Activated CD4-positive, alpha-beta T cell treated with anti-CD3 and anti-CD28 coated beads, Interleukin-2, amount 50 U/mL, for 4 hours (primary cell): ENCODE results near the gene FERMT3.

Experiments
- DNase-seq, 2 experiments: peaks; one replicate each; pipeline ENCODE4 v3.0.0-alpha.2; 2020

The FERMT3 gene

GRCh38 chr11:64251016-64251752, 44.7 kb downstream of the FERMT3 start, which contains the start of gene PLCB3:
PLCB3 (plus strand) TSS chr11:64251530; CDS start chr11:64251650, 120 bp downstream.
- peak in 1 of 2 experiments; percentile 41 for DNase-seq

GRCh38 chr11:64251753-64252002, 45.2 kb downstream of the FERMT3 start:
- DNase-seq, result no peak

- DNase-seq, result no peak
These were observed 45.7 kb downstream of the FERMT3 start for GRCh38 chr11:64252003-64252872.

- DNase-seq, result no peak
These were observed 46.5 kb downstream of the FERMT3 start for GRCh38 chr11:64253043-64253442.

DNA sequence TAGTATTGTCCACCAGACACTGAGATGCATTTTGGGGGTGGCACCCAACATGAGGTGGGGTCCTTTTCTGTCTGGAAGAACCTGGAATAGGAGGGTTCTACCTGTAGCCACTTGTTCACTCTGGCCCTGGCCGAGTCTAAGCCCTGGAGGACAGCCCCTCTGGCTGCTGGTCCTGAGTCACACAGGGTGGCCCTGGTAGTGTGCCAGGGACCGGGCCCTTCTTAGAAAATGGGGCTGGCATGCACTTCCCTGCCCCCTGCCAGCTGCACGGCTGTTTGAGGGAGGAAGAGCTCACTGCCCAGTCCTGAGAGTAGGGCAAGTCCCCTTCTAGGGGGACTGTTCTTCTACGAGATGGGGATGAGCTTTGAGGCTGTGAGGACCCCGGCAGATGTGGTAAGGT, 47.0 kb downstream of the FERMT3 start:
- no peak for DNase-seq

DNA sequence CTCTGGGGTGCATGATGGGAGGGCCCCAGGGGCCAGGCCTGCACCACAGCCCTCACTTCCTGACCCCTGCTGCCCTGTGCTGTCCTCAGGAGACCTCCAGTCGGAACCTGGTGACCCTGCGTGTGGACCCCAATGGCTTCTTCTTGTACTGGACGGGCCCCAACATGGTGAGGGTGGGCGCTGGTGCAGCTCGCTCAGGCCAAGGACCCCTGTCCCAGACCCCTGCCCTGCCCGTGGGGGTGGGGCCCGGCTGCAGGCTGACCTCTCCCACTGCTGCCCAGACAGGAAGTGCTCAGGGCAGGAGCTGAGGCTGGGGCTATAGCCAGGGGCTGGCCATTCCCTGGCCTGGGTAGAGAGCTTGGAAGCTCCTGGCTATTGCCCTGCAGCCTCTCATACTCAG, 47.8 kb downstream of the FERMT3 start:
- DNase-seq, result no peak

DNA sequence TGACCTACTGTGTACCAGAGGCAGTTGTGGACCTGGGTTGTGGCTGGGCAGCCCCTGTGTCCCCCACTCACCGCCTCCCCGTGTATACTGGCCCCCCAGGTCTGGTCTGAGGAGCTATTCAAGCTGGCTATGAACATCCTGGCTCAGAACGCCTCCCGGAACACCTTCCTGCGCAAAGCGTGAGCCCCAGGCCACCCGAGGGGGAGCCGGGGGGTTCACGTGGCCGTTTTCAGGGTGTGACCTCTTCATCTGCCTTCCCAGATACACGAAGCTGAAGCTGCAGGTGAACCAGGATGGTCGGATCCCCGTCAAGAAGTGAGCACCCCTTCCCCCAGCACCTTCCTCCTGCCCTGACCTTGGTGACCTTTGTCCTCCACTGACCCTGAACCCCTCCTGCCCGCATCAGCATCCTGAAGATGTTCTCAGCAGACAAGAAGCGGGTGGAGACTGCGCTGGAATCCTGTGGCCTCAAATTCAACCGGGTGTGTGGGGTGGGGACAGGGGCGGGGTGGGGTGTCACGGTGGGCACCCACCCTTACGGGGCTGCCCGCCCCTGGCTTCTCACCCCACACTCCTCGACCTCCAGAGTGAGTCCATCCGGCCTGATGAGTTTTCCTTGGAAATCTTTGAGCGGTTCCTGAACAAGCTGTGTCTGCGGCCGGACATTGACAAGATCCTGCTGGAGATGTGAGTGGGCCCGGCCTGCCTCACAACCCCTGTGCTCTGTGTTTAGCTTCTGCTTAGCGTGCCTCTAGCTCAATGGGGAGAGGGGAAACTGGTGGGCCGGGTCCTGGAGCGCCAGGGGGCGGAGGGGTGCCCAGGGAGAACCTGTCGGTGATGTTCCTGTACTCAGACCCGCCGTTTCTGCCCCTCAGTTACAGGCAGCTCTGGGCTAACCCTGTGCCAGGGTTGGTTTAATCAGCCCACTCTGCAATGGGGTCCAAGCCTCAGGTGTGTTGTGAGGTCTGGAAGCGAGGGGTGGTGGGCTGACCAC, 48.9 kb downstream of the FERMT3 start:
- no peak for DNase-seq

DNA sequence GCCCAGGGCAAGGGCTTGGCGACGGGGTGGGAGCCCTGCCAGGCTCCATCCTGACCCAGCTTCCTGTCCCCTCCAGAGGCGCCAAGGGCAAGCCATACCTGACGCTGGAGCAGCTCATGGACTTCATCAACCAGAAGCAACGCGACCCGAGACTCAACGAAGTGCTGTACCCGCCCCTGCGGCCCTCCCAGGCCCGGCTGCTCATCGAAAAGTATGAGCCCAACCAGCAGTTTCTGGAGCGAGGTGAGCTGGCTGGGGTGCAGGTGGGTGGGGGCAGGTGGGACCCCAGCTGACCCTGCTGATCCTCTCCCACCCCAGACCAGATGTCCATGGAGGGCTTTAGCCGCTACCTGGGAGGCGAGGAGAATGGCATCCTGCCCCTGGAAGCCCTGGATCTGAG, 49.8 kb downstream of the FERMT3 start:
- no peak for DNase-seq

GRCh38 chr11:64258356-64258755, 51.8 kb downstream of the FERMT3 start:
- no peak for DNase-seq

DNA sequence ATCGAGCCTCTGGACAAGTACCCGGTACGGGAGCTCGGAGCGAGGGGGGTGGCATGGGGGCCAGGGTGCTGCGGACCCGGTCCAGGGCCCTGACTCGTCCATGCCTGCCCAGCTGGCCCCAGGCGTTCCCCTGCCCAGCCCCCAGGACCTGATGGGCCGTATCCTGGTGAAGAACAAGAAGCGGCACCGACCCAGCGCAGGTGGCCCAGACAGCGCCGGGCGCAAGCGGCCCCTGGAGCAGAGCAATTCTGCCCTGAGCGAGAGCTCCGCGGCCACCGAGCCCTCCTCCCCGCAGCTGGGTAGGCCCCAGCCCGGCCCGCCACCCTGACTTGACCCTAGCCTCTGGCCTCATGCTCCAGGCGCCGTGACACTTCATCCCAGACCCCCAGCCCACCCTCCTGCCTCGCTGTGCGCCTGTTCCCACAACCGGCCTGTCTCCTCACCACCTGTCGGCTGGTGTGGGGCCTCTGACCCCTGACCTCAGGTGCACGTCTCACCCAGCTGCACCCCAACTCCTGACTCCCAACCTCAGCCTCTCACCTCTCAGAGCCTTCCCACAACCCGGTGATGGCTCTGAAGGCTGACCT, 52.5 kb downstream of the FERMT3 start:
- DNase-seq, result no peak

- no peak for DNase-seq
These were observed 53.1 kb downstream of the FERMT3 start for GRCh38 chr11:64259533-64260067.

GRCh38 chr11:64260147-64260708, 53.7 kb downstream of the FERMT3 start:
- no peak for DNase-seq

GRCh38 chr11:64261556-64262080, 55.1 kb downstream of the FERMT3 start:
- no peak for DNase-seq

DNA sequence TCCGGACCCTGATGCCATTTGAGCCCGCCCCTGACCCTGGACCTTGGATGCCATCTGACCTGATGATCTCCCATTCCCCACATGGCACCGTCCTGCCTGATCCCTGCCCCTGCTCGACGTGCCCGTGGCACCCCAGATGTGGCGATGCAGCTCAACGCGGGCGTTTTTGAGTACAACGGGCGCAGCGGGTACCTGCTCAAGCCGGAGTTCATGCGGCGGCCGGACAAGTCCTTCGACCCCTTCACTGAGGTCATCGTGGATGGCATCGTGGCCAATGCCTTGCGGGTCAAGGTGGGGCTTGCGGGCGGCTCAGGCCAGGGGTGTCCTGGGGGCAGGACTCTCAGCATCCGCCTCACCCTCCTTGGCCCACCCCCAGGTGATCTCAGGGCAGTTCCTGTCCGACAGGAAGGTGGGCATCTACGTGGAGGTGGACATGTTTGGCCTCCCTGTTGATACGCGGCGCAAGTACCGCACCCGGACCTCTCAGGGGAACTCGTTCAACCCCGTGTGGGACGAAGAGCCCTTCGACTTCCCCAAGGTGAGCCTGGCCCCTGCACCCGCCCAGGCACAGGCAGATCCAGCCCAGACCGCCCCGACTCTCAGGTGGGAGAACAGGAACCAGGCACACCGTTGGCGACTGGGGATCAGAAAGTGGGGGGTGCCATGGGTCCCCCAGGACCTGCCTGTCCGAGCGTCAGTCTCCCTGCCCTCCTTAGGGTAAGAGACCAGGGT, 55.9 kb downstream of the FERMT3 start:
- no peak for DNase-seq

GRCh38 chr11:64263021-64263946, 56.8 kb downstream of the FERMT3 start:
- DNase-seq, result no peak

DNA sequence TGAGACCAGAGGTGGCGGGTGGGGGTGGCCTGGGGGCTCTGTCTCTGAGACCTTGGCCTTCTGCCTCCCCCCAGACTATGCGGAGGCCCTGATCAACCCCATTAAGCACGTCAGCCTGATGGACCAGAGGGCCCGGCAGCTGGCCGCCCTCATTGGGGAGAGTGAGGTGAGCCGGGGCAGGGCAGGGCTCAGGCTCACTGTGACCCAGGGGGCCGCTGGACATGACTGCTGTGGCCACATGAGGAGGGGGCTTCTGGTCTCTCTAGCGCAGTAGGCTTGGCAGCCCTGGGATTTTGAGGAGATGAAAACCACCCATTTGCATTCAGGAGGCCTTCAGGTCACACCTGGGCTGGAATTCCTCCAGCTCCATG, 57.4 kb downstream of the FERMT3 start:
- no peak for DNase-seq

DNA sequence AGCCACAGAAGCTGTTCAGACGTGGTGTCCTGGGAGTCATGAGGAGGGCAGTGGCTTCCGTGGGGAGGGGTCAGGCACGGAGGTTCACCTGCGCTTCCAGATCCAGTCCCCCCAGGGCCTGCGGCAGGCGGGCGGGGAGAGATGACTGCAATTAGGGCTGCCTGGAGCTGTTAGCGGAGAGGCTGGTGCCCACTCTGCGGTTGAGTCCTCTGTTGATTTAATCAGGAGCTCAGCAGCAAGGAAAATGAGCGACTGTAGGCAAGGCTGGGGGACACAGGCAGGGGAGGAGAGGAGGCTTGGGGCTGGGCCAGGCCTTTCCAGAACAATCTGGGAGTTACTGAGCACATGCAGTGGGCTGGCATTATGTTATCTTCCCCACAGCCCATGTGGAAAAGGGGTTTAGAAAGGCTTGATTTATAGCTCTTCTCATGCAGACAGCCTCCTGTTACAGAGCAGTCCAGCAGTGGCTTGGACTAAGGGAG, 57.9 kb downstream of the FERMT3 start:
- no peak for DNase-seq

GRCh38 chr11:64265176-64266160, 58.9 kb downstream of the FERMT3 start:
- DNase-seq, result no peak

GRCh38 chr11:64266339-64266738, 59.8 kb downstream of the FERMT3 start:
- DNase-seq, result no peak
